GM12891 (cell line): ENCODE results near the gene UBA7.

Experiments used
- POLR2A ChIP-seq: IDR thresholded peaks from 2 replicates; pipeline ENCODE4 v1.6.1; 2011; ENCODE audit warnings: low read depth, low read length, control low read depth
- POLR2AphosphoS5 ChIP-seq: IDR thresholded peaks from 2 replicates; pipeline ENCODE4 v1.6.1; 2011; ENCODE audit warnings: low read depth, low read length, control low read depth
- POU2F2 ChIP-seq: IDR thresholded peaks from 2 replicates; pipeline ENCODE4 v1.6.1; 2011; ENCODE audit warnings: low read depth, mild to moderate bottlenecking, control low read depth, low read length, moderate library complexity
- TAF1 ChIP-seq: IDR thresholded peaks from 2 replicates; pipeline ENCODE4 v1.6.1; 2011; ENCODE audit warnings: low read depth, low read length, control low read depth

DNA sequence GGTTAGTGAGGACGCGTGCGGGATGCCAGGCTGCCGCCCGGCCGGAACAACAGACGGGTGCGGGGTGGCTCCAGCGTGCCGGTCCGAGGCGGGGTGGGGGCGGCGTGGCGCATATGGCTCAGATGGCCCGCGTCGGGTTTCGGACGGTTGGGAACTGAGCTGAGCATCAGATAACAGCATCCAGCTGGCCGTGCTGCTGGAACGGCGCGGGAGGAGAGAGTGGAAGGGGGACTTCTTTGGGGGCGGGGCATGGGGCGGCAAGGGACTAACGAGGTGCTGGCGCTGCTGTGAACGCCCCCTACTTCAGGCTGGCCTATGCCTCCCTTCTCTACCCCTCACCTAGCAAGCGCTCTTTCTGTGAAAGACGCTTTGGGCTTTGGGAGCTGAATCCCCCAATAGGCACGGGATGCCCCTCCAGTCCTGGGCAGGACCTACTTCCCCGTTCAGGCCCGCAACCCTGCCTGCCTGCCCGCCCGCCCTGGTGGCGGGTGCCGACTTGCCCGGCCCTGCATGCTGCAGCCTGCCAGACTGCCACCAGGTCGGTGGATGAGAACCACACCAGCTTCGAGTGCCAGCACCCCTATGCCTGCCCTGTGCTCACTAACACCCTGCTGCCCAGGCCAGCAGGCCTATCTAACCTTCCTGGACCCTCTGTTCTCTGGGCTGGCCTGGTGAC lies 10.2 kb downstream of the UBA7 start:
- TF ChIP-seq POLR2AphosphoS5: no peak; the same call in 1 of the 2 replicates
- no peak for TF ChIP-seq TAF1
- TF ChIP-seq POLR2A: no peak
- TF ChIP-seq POU2F2: no peak
